HG03175 (cell line): Measurements from ENCODE around the gene RIOK3.

ENCODE experiments used
- ATAC-seq: cut with Tn5 transposase; IDR thresholded peaks from one replicate; pipeline ENCODE4 v1.9.1; 2021; ENCODE audit warnings: mild to moderate bottlenecking, moderate library complexity; ENCODE audit not compliant: unreplicated experiment

Gene RIOK3

DNA sequence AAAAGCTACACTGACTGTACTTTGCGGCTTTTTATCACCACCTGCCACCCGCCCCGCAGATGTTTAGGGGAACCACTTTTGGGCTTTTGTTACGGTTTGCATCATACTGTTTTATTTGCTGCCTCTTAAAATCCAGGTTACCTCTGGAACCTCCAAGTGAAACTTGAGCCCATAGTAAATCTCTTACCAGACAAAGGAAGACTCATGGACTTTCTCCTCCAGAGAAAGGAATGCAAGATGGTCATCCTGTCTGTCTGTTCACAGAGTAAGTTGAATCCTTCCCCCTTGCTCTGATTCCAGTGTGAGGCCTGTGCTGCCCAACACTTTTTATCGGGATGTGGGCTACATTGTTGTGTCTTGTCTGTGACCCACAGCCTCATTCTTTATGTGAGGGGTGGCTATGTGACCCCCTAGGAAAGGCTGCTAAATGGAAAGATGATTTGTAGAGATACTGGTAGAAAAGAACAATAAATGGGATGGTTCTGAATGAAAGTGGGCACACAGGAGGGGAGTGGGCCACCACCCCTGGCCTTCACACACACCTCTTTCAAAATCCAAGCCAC lies 73.5 kb downstream of the RIOK3 start:
- no peak for ATAC-seq

DNA sequence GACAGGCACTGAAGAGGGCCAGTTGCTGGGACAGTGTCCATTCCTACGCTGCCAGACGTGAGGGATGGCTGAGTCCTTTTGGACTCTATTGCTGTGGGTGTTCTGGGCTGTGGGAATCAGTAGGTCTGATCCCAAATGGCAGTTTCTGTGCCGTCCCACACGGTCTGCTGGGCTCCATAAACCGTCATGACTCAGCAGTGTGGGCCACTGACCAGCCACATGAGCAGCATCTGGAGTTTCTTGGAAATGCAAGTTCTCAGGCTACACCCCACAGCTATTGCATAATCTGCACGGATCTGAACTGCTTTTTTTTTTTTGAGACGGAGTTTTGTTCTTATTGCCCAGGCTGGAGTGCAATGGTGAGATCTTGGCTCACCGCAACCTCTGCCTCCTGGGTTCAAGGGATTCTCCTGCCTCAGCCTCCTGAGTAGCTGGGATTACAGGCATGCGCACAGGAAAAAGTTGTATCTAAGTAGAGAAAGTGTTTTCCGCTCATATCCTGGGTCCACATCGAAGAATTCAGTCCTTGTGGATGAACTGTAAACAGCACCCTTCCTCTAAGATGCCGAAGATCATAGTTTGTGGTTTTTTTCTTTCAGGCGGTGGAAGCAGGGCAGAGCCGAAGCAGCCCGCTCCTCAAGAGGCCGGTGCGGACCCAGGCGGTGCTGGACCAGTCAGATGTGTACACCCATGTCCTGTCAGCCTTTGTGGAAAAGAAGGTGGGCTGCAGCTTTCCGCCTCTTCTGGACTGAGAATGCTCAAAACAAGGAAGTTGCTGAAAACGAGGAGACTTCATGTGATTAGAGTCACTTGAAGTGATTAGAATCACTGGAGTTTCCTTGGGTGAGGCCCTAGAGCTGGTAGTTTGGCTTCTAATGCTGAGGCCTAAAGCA lies 75.7 kb downstream of the RIOK3 start:
- ATAC-seq = no peak

DNA sequence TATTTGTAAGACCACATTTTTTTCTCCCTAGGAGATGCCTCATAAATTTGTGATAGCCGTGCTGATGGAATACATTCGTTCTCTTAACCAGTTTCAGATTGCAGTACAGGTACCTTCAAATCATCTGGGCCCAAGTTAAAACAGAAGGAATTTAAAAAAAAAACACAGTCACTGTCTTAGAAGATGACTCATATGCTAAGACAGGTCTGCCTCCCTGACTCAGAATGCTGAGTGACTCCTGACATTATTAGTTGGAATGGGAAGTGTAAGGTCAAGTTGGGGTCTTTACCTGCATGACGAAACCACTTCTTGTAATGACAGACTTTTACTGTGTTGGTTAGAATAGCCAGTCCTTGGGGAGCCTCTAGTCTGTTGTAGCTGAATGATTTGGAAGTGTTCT lies 76.5 kb downstream of the RIOK3 start:
- ATAC-seq = no peak

DNA sequence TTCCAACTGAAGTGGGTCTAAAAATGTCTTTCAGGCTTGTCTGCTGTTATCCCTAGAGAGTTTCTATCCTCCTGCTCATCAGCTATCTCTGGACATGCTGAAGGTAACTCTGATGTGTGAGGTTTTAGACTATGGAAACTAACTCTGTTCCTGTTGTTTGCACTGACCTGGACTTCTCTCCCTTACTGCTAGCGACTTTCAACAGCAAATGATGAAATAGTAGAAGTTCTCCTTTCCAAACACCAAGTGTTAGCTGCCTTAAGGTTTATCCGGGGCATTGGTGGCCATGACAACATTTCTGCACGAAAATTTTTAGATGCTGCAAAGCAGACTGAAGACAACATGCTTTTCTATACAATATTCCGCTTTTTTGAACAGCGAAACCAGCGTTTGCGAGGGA lies 77.1 kb downstream of the RIOK3 start:
- ATAC-seq = no peak

DNA sequence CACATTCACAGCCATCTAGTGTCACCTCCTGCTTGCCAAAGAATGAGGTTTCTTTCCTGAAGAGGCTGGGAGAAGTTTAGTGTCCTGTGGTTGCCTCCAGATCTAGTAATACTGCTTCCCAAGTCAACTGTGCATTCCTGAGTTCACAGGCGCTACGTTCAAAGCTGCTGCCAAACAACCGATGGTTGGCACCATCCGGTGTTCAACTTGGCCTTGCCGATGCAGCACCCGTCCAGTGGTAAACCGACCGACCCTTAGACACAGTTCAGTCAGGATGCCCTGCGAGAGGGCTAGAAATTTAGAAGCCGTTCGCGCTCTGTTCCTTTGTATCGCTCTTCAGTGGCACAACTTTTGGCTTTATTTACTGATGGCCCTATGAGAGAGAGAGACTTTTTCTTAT lies 78.8 kb downstream of the RIOK3 start:
- no peak for ATAC-seq
